Cardiac muscle cell (in vitro differentiated cells and primary cell): ENCODE results near the gene ABTB2. TPM values are rescaled to one million over a fixed set of nuclear protein-coding genes. Genes with fewer than 3 reads are reported as not detected.

ENCODE experiments used
- DNase-seq, 2 donors: peaks; one replicate each; pipeline versions ENCODE4 v3.0.0 to v3.0.0-alpha.2; 2010 to 2017; ENCODE audit warnings: low read depth in 1 of 2, low spot score in 1 of 2
- H3K27ac ChIP-seq: fragments of 200-600 bp; sonication (generic); 2 replicates; pipeline ENCODE4 v1.5.1; 2016
- H3K27me3 ChIP-seq: fragments of 200-600 bp; sonication (generic); 2 replicates; pipeline ENCODE4 v1.6.0; 2016; ENCODE audit warnings: control low read depth
- H3K36me3 ChIP-seq: fragments of 200-600 bp; sonication (generic); 2 replicates; pipeline ENCODE4 v1.5.1; 2016; ENCODE audit warnings: control low read depth
- H3K4me1 ChIP-seq: fragments of 200-600 bp; sonication (generic); 2 replicates; pipeline ENCODE4 v1.8.1; 2017; ENCODE audit warnings: low read depth, mild to moderate bottlenecking, mixed run types
- H3K4me3 ChIP-seq: fragments of 200-600 bp; sonication (generic); 2 replicates; pipeline ENCODE4 v1.5.1; 2016; ENCODE audit warnings: mild to moderate bottlenecking
- H3K9me3 ChIP-seq: fragments of 200-600 bp; sonication (generic); 2 replicates; pipeline ENCODE4 v1.5.1; 2017; ENCODE audit warnings: low read depth, mild to moderate bottlenecking, control low read depth
- CTCF ChIP-seq: IDR thresholded peaks from 2 replicates; pipeline ENCODE4 v1.5.1; 2012; ENCODE audit warnings: low read depth, mild to moderate bottlenecking, low read length
- polyA plus RNA-seq: library from polyadenylated mRNA; unstranded; fragments of >200 nt; fragmentation: Nextera tagmentation; extraction: Ambion mirVana; gene quantifications from 2 replicates; pipeline ENCODE4 v1.2.1, GENCODE V29; 2016
- total RNA-seq: library from RNA; depleted of rRNA; stranded (reverse); fragments of >200 nt; gene quantifications from 2 replicates; pipeline ENCODE4 v1.2.3, GENCODE V29; 2016

ABTB2 gene
- total and polyA plus RNA-seq, 2 experiments from 2014 or later, result 29.0 to 61.3 TPM

DNA sequence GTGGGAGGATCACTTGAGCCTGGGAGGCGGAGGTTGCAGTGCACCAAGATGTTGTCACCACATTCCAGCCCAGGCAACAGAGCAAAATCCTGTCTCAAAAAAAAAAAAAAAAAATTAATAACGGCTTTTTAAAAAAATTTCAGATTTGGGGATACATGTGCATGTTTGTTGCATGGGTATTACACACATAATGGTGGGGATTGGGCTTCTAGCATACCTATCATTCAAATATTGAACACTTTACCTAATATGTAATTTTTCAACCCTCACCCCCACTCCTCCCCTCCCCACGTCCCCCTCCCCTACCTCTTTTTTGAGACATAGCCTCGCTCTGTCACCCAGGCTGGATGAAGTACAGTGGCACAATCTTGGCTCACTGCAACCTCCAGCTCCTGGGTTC, 40.1 kb downstream of the ABTB2 start:
- no peak for TF ChIP-seq CTCF
- Histone ChIP-seq H3K36me3 (no peaks in the 10 kb centered on the region), H3K4me3 (no peak overlapping the region), H3K27ac (no peak overlapping the region), H3K27me3 (no peaks in the 10 kb centered on the region), H3K4me1 (peaks cover 33% of the 10 kb centered on the region), H3K9me3 (no peaks in the 10 kb centered on the region)
- DNase-seq, result no peak

GRCh38 chr11:34317036-34317360, 40.8 kb downstream of the ABTB2 start:
- TF ChIP-seq CTCF, result no peak
- peaks cover 40% of the 10 kb centered on the region for H3K4me1 ChIP-seq
- no peak for DNase-seq
- peak overlapping the region; percentile 56 for H3K27ac ChIP-seq
- H3K27me3 ChIP-seq, result no peaks in the 10 kb centered on the region
- H3K4me3 ChIP-seq, result no peak overlapping the region
- no peaks in the 10 kb centered on the region for H3K36me3 ChIP-seq
- no peaks in the 10 kb centered on the region for H3K9me3 ChIP-seq

DNA sequence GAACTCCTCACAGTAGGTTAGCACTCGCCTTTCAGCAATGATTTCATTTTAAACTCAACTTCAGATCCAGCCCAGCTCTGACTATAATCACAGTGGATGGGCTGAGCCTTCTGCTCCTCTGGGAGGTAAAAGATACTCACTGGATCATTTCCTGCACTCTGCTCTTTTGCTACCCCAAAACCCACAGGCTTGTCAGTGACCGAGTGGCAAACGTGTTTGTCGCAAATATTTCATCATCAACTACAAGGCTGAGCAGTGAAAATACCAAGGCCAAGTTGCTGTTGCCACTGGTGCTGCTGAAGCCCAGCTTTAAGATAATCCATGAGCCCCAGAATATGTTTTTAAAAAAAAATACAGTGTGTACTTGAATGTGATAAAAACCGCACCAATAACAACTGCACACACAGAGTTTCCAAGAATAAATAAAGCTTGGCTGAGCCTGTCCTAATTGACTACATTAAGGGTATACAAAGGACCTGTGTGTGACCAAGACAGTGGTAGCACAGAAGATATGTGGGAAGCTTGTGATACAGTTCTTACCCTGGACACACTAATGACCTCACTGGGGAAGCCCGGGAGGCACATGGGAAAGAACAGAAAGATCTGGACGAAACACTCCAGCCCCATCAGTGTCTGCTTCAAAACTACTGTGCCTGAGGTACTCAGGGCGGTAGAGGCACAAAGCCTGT, 41.3 kb downstream of the ABTB2 start:
- no peak for TF ChIP-seq CTCF
- H3K9me3 ChIP-seq, result no peaks in the 10 kb centered on the region
- no peak overlapping the region for H3K4me3 ChIP-seq
- no peaks in the 10 kb centered on the region for H3K36me3 ChIP-seq
- H3K27ac ChIP-seq, result peak overlapping the region; percentile 56
- peak in 1 of 2 donors; percentile 32 for DNase-seq
- peaks cover 43% of the 10 kb centered on the region for H3K4me1 ChIP-seq
- H3K27me3 ChIP-seq, result no peaks in the 10 kb centered on the region

GRCh38 chr11:34315394-34315793, 42.4 kb downstream of the ABTB2 start:
- DNase-seq, result no peak
- Histone ChIP-seq H3K4me3 (no peak overlapping the region), H3K4me1 (peaks cover 49% of the 10 kb centered on the region), H3K36me3 (no peaks in the 10 kb centered on the region), H3K27me3 (no peaks in the 10 kb centered on the region), H3K27ac (peak overlapping the region; percentile 56), H3K9me3 (no peaks in the 10 kb centered on the region)
- TF ChIP-seq CTCF, result no peak

GRCh38 chr11:34314936-34315335, 42.9 kb downstream of the ABTB2 start:
- H3K9me3 ChIP-seq, result no peaks in the 10 kb centered on the region
- no peak overlapping the region for H3K27ac ChIP-seq
- DNase-seq, result no peak
- no peaks in the 10 kb centered on the region for H3K27me3 ChIP-seq
- H3K4me1 ChIP-seq, result peaks cover 54% of the 10 kb centered on the region
- H3K36me3 ChIP-seq, result no peaks in the 10 kb centered on the region
- no peak overlapping the region for H3K4me3 ChIP-seq
- TF ChIP-seq CTCF, result no peak

- H3K27ac ChIP-seq, result no peak overlapping the region
- H3K4me1 ChIP-seq, result peaks cover 61% of the 10 kb centered on the region
- H3K4me3 ChIP-seq, result no peak overlapping the region
- no peaks in the 10 kb centered on the region for H3K27me3 ChIP-seq
- no peaks in the 10 kb centered on the region for H3K9me3 ChIP-seq
- H3K36me3 ChIP-seq, result no peaks in the 10 kb centered on the region
- no peak for TF ChIP-seq CTCF
- DNase-seq, result no peak
These were observed 43.6 kb downstream of the ABTB2 start for GRCh38 chr11:34314176-34314575.
